Occipital lobe (tissue), 2 donors: ENCODE results near the gene FMNL1. TPM values are rescaled to one million over a fixed set of nuclear protein-coding genes. Genes with fewer than 3 reads are reported as not detected.

Experiments used
- DNase-seq: peaks from one replicate; lab custom pipeline; 2025; lab: John Stamatoyannopoulos, UW
- total RNA-seq: library from RNA; depleted of rRNA; stranded (reverse); fragments of >200 nt; gene quantifications from one replicate; pipeline ENCODE4 v1.2.3, GENCODE V29; 2014

Gene FMNL1
- total RNA-seq, 1 donor from 2014 or later: 1.9 TPM

GRCh38 chr17:45222996-45223538, 1.4 kb downstream of the FMNL1 start:
- no peak for DNase-seq

DNA sequence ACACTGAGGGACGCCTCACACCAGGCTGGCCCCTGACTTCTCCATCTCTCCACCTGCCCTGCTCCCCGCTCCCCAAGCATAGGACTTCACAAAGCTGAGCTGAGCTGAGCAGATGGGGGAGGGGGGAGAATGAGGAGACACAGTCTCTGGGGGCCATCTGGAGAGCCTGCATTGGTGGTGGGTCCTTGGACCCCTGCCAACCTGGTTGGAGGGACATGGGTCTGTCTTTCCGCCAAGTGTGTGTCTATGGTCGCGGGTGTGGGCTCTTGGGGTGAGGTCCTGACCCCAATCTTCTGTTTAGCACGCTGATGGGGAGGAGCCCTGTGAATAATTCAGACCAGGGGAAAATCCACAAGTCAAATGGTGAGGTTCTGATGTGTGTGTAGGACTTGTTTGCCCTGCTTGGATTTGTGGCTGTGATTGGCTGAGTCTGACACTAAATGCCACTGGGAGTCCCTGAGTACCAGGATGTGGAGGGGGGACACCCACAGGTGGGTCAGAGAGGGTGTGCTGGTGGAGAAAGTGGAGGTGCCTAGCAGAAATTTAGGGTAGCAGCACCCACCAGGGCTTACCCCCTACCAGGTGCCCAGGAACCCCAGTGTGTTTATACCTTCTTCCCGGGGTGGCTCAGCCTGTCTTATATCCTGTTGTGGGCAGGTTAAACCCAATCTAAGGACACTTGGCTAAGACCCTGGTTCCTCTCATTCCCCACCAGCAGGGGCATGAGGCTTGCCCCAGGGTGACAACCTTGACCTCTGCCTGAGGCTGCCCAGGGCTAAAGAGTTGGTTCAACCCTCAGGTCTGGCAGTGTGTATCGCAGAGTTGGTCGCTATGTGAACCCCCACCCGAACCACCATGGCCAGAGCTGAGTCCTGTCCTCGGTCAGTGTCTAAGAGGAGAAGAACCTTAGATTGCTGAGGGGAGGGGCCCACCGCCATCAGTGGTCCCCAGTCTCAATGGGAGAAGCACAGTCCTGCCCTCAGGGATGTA, 2.1 kb downstream of the FMNL1 start:
- no peak for DNase-seq

DNA sequence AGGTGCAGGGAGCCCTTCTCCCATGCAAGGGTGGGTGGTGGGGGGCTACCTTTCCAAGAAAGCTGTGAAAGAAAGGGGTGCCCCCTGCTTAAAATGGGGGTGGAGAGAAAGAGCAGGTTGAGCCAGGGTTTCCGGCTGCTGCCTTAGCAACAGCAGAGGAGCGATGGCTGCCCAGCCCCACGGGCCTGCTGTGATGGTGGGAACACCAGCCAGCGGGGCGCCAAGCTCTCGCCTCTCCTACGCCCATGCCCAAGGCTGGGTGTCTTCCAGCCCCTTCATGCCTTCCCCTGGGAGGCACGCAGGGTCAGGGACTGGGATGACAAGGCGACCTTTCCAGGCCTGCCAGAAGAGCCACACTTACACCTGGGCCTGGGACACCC, 3.0 kb downstream of the FMNL1 start:
- DNase-seq: no peak

DNA sequence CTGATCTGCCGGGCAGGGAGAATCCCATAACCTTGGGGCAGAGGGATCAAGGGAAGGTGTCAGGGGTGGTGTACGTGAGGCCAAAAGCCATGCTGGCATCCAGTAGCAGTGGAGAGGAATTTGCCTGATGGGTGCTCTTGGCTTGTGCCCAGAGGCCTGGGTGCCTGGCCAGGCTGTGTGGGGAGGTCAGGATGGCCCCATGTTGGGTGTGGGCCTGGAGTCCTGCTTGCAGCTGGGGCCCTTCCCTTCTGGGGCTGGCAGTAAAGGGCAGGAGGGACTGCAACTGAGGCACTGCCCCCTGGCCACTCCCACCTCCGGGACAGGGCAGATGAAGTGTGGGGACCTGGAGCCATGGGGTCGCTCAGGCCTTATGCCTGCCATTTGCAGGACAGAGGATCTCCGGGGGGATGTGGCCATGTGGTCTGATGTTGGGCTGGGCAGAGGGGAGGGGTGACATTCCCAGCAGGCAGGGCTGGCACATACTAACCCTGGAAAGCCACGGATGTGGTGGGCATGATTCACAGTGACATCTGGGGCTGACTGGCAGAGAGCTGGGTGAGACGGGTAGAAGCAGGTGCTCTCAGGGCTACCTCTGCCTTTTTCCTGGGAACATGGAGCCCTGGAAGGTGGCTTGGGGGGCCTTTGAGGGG, 3.5 kb downstream of the FMNL1 start:
- DNase-seq: no peak

DNA sequence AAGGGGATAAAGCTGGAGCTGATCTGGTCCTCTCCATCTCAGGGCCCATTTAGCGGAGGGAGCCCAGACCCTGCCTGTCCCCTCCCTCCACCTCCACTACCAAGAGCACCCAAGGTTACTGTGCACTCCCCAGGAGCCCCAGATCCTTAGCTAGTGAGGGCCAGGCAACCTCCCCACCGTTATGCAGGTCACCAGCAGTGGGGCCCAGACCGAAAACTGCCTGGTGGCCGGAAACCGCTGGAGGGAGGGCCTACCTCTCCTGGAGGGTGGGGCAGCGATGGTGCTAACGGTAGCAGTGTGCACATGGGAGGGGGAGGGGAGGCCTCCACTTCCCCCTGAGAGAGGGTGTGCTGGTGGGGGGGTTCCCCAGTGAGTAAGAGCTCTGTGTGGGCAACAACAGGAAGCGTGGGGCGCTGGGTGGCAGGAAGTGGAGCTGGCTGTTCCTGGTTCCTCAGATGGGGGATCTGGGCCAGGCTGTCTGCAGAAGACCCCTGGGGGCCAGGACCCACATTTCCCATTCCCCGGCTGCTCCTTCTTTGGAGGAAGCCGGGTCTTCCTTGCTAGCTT, 4.4 kb downstream of the FMNL1 start:
- no peak for DNase-seq

GRCh38 chr17:45226576-45226975, 4.9 kb downstream of the FMNL1 start:
- no peak for DNase-seq

GRCh38 chr17:45227101-45227925, 5.6 kb downstream of the FMNL1 start:
- no peak for DNase-seq

GRCh38 chr17:45227926-45228762, 6.5 kb downstream of the FMNL1 start:
- DNase-seq: no peak

GRCh38 chr17:45228763-45229539, 7.3 kb downstream of the FMNL1 start:
- no peak for DNase-seq

DNA sequence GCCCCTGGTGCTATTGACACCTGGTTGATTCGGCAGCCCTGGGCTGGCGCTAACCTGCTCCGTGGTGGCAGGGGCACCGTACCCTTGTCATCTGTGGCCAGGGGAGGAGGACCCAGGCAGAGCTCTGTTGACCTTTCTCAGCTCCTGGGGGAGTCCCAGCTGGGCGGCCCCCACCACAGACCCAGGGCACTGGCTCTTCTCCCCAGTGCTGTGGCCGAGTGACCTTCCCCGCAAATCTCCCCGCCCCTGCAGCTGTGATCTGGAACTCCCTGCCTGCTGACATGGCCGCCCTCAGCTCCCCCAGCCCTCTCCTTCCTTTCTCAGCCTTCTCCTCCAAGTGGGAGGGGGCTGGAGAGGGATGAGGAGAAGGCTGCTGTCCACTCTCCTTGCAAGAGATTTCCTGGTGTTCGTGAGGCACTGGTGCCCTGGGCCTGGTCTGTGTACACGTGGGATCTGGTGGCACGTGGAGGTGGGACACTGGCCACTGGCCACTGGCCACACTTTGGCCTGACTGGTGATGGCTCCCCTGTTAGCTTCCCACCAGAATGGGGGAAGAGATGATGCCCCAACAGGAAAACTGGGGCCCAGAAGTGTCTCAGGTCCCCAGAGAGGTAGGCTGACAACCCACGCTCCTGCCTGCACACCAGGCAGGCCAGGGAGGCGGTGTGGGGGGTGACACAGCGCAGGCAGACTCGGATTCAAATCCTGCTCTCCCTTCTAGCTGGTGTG, 8.2 kb downstream of the FMNL1 start:
- no peak for DNase-seq

- no peak for DNase-seq
Measured at GRCh38 chr17:45230410-45230786, 8.7 kb downstream of the FMNL1 start.

DNA sequence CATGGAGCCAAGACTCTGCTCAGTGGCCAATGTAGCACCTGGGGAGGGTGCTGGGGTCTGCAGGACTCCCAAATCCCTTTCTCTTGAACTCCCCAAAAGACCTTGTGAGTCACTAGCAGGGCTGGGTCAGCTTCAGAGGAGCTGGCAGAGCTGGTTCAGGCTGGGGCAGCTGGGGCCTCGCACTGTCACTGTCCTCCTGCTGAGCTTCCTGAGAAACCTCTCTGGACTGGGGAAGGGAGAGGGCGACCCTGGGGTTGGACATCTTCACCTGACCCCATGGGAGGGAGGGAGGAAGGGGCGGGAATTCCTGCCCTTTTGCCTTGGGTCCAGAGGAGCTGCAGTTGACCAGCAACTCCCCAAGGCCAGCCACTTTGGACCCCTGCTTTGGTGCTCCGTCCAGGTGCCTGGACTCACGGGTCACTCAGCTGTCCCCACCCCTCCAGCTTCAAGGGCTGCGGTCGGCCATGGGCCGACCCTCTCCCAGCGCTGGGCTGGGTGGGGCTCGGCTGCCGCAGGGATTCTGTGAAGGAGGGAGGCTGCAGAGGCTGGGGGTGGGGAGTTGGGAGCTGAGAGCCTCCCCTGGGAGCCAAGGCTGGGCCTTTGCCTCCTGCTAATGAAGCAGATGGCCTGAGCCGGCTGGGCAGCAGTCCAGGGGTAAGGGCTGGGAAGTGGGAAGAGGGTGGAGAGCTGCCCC, 9.2 kb downstream of the FMNL1 start:
- no peak for DNase-seq

GRCh38 chr17:45231481-45232116, 9.9 kb downstream of the FMNL1 start:
- no peak for DNase-seq

DNA sequence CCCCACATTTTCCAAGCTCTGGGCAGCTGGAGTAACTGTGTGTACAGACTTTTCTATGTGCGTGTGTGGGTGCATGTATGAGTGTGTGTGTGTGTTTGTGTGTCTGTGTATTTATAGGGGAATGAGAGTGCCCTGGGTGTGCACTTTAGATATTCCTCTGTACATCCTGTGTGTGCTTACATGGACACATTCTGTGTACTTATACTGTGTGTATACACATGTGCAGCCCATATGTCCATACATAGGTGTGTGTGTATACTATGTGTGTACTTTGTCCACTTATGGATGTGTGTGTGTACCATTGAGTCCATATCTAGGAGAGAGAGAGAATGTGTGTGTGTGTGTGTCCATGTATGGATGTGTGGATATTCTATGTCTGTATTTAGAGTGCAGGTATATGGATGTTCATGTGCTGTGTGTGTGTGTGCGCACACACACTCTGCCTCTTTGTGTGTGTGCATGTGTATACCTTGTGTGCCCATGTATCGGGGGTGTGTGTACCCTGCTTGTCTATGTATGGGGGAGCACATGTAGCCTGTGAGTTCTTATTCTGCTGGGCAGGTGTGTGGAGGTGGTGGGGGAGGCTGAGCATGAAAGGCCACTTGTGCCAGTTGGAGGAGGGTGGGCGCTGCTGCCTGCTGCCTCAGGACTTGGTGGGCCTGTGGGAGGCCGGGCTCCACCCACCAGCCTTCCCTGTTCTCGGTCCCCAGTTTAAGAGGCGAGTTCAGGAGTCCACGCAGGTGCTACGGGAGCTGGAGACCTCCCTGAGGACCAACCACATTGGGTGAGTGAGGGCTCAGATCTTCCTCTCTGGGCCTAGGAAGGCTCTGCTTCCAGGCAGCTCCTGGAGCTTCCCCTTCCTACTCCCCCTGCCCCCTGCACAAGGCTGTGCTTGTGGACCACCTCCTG, 11.1 kb downstream of the FMNL1 start:
- no peak for DNase-seq

GRCh38 chr17:45233423-45233924, 11.8 kb downstream of the FMNL1 start:
- no peak for DNase-seq

DNA sequence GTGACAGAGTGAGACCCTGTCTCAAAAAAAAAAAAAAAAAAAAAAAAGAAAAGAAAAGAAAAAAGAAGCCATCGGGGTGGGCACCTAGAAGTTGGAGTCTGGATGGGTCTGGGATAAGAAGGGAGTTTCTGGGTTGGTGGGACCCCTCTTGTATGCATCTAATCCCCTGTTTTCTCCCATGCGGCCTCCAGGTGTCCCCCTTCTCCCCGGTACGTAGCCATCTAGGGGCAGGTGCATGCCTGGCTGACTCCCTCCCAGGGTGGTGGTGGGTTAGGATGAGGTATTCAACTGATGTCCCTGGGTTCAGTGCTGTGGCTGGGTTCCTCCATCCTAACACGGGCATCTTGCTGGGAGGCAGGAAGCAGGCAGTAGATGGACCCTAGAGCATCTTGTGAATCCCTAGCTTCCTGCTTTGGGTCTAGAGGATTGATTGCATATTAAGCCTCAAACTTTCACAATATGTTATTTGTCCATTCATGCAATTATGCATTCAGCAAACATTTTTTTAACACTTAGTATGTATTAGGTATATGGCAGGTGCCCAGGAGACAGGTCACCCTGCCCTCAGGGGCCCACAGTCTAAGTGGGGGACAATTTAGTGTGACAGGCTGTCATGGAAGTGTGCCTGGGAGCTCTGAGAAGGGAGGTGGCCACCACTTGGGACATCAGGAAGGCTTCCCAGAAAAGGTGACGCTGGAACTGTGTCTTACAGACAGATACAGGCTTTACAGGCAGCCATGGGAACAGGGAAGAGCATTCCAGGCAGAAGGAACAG, 13.1 kb downstream of the FMNL1 start:
- no peak for DNase-seq
